Thyroid gland (tissue), 4 donors: Measurements from ENCODE around the gene EFCC1.

Experiments
- POLR2A ChIP-seq, 2 donors: fragments of 450-650 bp; IDR thresholded peaks; one replicate each; pipeline ENCODE4 v1.6.1; 2017; ENCODE audit warnings: antibody characterized with exemption in 2 of 2, mild to moderate bottlenecking in 2 of 2, moderate library complexity in 1 of 2
- TF ChIP-seq, protein P1 (sequence below), 6 experiments: fragments of 200-600 bp in 3 of 6; fragments of 450-650 bp in 3 of 6; sonication (generic) in 3 of 6; IDR thresholded peaks; one replicate each; pipeline ENCODE4 v1.5.1; 2016 to 2019; ENCODE audit warnings: antibody characterized with exemption in 6 of 6, mild to moderate bottlenecking in 2 of 6, inconsistent platforms in 1 of 6, moderate library complexity in 1 of 6

DNA sequence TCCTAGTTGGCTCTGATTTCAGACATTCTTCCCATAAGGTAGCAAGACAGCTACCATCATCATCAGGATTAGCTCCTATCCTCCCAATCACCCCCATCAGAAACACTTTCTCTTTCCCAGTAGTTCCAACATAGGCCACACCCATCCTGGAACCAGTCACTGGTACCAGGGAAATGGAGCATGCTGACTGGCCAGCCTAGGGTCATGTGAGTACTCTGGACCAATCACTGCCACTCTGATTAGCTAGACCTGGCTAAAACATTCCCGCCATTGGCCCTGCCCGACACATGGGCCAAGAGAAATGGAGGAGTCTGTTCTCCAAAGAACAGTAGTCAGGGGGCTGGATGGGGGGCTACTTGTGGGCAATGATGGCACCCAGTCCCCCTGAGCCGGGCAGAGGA is 12.4 kb downstream of the EFCC1 start:
- TF ChIP-seq, protein P1, sequence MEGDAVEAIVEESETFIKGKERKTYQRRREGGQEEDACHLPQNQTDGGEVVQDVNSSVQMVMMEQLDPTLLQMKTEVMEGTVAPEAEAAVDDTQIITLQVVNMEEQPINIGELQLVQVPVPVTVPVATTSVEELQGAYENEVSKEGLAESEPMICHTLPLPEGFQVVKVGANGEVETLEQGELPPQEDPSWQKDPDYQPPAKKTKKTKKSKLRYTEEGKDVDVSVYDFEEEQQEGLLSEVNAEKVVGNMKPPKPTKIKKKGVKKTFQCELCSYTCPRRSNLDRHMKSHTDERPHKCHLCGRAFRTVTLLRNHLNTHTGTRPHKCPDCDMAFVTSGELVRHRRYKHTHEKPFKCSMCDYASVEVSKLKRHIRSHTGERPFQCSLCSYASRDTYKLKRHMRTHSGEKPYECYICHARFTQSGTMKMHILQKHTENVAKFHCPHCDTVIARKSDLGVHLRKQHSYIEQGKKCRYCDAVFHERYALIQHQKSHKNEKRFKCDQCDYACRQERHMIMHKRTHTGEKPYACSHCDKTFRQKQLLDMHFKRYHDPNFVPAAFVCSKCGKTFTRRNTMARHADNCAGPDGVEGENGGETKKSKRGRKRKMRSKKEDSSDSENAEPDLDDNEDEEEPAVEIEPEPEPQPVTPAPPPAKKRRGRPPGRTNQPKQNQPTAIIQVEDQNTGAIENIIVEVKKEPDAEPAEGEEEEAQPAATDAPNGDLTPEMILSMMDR (IDR thresholded peaks at IDR 0.05), result no peak
- no peak for TF ChIP-seq POLR2A (IDR thresholded peaks at IDR 0.05)
